Raji (cell line): ENCODE data around the gene PSME2.

Source experiments
- POLR2A ChIP-seq: IDR thresholded peaks from 2 replicates; pipeline ENCODE4 v1.6.1; 2011; ENCODE audit warnings: low read depth, low read length, control low read depth; ENCODE audit not compliant: insufficient read depth

Gene PSME2

GRCh38 chr14:24149302-24149969, 3.0 kb upstream of the PSME2 start:
- no peak for TF ChIP-seq POLR2A

DNA sequence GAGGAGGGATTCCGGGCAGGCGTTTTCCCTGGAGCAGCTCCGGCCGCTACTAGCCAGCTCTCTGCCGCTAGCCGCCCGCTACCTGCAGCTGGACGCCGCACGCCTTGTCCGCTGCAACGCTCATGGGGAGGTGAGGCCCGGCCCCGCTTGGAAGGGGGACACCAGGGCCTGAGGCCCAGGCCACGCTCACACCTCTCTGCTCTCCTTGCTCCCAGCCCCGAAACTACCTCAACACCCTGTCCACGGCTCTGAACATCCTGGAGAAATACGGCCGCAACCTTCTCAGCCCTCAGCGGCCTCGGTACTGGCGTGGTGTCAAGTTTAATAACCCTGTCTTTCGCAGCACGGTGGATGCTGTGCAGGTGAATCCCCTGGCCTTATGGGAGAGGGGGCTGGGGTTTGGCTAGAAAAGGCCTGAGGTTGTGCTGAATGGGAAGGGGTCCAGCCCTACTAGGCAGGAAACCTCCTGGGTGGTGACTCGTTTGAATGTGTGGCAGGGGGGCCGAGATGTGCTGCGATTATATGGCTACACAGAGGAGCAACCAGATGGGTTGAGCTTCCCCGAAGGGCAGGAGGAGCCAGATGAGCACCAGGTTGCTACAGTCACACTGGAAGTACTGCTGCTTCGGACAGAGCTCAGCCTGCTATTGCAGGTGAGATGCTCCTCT, 1.5 kb upstream of the PSME2 start:
- no peak for TF ChIP-seq POLR2A

DNA sequence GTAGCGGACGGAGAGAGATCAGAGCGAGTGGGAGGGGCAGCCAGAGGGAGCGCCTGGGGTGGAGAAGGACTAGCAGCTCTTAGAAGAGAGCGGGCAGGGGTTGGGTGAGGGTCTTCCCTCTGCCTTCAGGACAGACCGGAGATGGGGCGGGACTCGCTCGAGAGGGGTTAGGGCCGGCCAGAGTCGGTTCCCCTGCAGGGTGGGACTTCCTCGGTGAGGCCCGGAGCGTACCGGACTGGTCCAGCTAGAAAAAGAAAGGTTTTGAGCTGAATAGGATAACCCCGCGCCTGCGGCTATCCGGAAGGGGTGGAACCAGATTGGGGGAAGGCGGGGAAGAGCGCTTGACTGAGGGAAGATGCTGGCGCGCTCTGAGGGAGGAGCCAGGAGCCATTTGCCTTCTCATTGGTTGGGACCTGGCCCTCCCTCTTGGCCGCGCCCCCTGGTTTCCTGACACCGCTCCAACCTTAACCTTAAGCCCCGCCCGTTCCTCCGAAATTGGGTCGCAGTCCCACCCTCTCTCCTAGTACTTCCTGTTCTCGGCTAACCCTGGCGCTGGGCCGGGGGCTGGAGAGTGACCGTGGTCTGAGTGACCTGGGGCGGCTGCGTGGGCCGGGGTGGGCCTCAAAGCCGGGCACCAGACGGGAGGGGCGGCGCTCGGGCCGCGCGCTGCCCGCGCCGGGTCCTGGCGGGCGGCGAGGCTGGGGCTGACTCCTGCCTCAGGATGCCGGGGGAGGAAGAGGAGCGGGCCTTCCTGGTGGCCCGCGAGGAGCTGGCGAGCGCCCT, 759 bp upstream of the PSME2 start, which contains the start of gene RNF31:
RNF31 (plus strand) TSS at position 521 of the 783 bp plus-strand sequence; CDS start at position 722, 201 bp downstream.
- TF ChIP-seq POLR2A: peak; percentile 65

DNA sequence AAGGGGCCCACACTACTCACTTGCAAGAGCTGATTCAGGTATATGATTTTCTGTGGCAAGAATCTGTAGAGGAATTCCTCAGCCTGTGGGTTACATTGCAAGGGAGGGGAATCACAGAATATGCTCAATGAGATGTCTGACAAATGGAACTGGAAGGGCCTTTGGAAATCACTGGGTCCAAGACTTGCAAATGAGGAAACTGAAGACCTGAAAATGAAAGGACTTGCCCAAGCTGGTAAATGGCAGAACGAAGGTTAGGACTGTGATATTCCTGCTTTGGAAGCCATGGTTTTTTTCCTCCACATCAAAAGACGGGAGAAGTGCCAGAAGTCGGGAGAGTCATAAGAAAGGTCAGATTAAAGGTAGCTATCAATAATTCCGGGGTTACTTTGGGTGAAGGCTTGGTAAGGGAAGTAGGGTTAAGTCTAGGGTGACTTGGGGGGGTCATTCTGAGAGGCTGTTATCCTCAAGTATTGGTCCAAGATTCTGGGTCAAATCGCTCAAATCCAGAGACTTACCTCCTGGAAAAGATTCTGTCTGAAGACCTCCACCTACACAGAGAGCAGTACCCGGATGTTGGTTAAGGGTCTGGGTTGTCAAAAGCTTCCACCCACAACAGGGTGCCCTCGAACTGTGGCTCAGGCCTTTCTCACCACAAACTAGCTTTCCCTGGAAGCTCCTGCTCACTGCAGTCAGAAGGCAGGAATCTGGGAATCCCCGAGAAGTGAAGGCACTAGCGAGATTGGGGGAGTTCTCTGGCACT, 539 bp downstream of the PSME2 start:
- TF ChIP-seq POLR2A: no peak

DNA sequence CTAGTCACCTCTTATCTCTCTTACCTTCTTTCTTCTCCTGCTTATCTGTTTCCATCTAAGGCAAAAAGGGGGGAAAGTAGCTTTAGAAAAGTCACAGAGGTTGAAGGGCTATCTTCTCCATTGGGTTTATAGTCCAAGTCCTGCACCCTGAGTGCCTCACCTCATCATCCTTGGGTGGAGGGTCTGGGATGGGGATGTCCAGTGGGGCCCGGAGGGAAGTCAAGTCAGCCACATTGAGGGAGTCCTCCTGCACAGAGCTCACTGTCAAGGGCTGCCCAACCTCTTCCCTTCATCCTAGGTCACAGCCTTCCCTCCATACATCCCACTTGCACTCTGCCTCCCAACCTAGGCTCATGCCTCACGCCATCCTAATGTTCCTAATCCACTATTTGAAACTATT, 1.2 kb downstream of the PSME2 start:
- TF ChIP-seq POLR2A: no peak

- TF ChIP-seq POLR2A: no peak
These were observed 2.0 kb downstream of the PSME2 start for GRCh38 chr14:24144451-24144850.

DNA sequence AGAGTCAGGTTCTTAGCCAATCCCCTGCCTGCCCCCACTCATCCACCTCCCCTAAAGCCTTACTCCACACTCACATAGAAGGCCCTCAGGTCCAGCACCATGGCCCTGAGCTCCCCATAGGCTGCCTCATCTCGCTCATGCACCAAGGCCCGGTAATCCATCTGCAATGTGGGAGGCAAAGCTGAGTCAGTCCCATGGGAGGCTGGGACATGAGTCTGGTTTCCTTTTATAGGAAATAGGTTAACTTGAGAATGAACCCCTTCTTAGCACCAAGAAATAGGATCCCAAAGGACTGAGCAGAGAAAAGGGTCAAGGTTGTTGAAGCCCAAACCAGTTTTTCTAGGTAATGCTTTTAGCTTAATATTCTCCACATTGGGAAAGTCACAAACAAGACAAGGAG, 2.9 kb downstream of the PSME2 start:
- TF ChIP-seq POLR2A: no peak

DNA sequence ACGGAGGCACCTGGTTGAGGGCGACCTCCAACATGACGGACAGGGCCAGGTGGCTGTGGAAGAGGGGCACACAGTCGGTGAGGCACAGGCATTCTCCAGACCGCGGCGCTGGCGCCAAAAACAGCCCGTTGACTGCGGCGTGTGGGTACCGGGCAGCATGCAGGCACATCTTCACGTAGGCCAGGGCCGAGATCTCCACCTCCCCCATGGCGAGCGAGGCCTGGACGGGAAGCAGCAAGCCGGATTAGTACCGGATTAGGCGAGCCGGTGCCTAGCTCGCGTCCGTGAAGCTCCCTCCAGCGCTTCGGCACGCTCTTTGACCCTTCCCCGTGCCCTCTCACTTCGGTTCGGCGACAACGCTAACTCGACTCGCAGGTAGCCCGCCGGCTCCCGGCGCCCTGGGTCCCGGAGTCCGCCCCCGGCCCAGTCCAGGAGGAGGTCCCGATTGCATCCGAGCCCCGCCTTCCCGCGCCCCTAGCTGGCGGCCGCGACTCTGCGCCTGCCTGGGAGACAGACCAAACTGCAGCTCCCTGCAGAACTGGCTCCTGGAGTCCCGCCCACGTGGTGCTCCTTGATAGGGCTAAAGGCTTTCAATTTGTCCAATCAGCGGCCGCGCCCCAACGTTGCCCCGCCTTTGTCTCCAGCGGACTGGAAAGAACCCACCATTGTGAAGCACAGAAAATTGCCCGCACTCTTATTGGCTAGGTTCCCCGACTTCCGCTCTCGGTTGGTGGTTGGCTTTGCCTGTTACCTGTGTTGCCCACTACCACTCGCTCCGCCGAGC, 5.1 kb downstream of the PSME2 start, which contains the start of gene EMC9:
EMC9 (minus strand) TSS at position 495 of the 784 bp plus-strand sequence; CDS start at position 208, 287 bp downstream.
- TF ChIP-seq POLR2A: peak; percentile 92

- TF ChIP-seq POLR2A: peak; percentile 33; the same call in 1 of the 2 replicates
These were observed 7.0 kb downstream of the PSME2 start for GRCh38 chr14:24139272-24139934.

DNA sequence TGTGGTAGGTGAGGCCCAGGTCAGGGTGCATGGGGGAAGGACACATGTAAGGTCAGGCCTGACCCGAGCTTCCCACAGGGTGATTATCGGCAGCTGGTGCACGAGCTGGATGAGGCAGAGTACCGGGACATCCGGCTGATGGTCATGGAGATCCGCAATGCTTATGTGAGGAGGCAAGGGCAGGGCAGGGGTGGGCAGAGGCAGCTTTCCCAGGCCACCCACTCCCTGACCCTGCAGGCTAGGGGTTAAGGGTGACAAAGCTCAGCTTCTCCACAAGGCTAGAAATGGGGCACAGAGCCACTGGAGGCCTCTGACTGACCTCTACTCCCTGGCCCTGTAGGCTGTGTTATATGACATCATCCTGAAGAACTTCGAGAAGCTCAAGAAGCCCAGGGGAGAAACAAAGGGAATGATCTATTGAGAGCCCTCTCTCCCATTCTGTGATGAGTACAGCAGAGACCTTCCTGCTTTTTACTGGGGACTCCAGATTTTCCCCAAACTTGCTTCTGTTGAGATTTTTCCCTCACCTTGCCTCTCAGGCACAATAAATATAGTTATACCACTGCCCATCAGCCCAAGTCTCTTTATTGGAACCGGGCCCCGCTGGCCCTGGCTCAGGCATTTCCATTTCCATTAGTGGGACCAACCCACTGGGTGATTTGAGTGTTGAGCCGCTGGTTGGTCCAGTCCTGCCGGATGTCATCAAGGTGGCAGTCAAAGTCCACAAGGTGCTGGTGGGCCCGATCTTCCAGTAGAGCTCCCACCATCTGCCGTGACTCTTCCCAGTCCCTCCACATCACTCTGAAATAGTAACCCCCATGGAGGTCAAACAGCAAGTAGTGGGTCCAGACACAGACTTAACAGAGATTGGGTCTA, 7.8 kb downstream of the PSME2 start:
- no peak; the same call in none of the 2 replicates for TF ChIP-seq POLR2A

DNA sequence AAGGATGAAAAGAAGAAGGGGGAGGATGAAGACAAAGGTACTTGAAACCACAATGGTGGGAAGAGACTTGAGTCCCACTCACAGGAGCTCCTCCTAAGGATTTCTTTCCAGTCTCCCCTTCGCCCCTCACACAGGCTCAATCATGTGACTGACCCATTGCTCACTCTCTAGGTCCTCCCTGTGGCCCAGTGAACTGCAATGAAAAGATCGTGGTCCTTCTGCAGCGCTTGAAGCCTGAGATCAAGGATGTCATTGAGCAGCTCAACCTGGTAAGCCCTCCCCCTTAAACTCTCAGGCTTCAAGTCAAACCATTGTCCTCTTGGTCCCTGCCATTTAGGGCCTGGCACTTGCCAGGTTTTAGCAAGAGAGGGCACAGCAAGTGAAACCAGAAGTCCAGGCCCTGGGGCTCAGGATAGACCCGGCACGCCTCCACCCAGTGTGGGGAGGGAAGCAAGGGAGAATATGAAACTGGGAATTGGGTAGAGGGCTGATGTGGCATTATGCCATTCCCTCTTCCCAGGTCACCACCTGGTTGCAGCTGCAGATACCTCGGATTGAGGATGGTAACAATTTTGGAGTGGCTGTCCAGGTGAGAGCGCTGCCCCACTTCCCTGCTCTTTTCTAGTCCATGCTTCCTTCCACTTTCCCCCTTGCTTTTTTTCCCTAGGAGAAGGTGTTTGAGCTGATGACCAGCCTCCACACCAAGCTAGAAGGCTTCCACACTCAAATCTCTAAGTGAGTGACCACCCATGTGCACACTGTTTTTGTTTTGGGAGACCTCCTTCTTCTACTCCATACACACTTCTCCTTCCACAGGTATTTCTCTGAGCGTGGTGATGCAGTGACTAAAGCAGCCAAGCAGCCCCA, 8.6 kb downstream of the PSME2 start:
- peak; percentile 23; the same call in 1 of the 2 replicates for TF ChIP-seq POLR2A
